K562 (cell line): ENCODE data around the gene DPYSL3. TPM values are rescaled to one million over a fixed set of nuclear protein-coding genes. Genes with fewer than 3 reads are reported as not detected.

Experiments
- ATAC-seq: fragments of 200-7000 bp; cut with Tn5 transposase; 3 replicates; pipeline ENCODE4 v1.9.1; 2020; ENCODE audit warnings: moderate library complexity
- BruUV-seq: library from RNA; stranded (reverse); fragments of 400-500 nt; replicated peaks from 2 replicates; lab custom pipeline; 2021; lab: Mats Ljungman, UMichigan
- CTCF ChIA-PET: fragments of 300-600 bp; formaldehyde crosslinking; extraction: SDS; loops from one replicate; lab custom pipeline; 2021; ENCODE audit warnings: low intra/inter-chr PET ratio; lab: Yijun Ruan, JAX
- POLR2A ChIA-PET: fragments of 300-600, 350-650 bp; sonication (Branson Sonifier 250); formaldehyde crosslinking; extraction: SDS; loops from one replicate; lab custom pipeline; 2021; ENCODE audit warnings: antibody characterized with exemption, inconsistent platforms; lab: Yijun Ruan, JAX
- DNase-seq, 4 experiments: peaks; one replicate each; pipeline versions ENCODE4 v3.0.0 to v3.0.0-alpha.2; 2011 to 2018; ENCODE audit warnings: low spot score in 3 of 4, mixed read lengths in 3 of 4; ENCODE audit errors: extremely low read depth in 1 of 4
- FAIRE-seq: peaks from 2 replicates; lab custom pipeline; 2011; peaks lifted over from hg19 to GRCh38; lab: Jason Lieb, UNC
- H2AFZ ChIP-seq: 2 replicates; pipeline ENCODE4 v1.6.0; 2011; ENCODE audit warnings: low read depth, low read length, control low read depth, inconsistent platforms
- H3K27ac ChIP-seq: fragments of 200-600 bp; 3 replicates; pipeline ENCODE4 v1.8.0; 2011; ENCODE audit warnings: low read depth, mild to moderate bottlenecking, control low read depth, inconsistent platforms, low read length, moderate library complexity, mixed read lengths; ENCODE audit errors: extremely low read depth
- H3K27me3 ChIP-seq, 2 experiments: fragments of 300-600 bp in 1 of 2; 2 replicates in 1 of 2; 3 replicates in 1 of 2; pipeline versions ENCODE4 v1.6.0 to v1.8.0; 2011; ENCODE audit warnings: inconsistent platforms in 2 of 2, low read length in 2 of 2, mild to moderate bottlenecking in 1 of 2, mixed read lengths in 1 of 2, moderate library complexity in 1 of 2; ENCODE audit not compliant: control insufficient read depth in 2 of 2, insufficient read depth in 2 of 2
- H3K36me3 ChIP-seq: fragments of 300-600 bp; 3 replicates; pipeline ENCODE4 v1.8.0; 2011; ENCODE audit warnings: mild to moderate bottlenecking, low read length, inconsistent platforms; ENCODE audit not compliant: control insufficient read depth, insufficient read depth
- H3K4me1 ChIP-seq, 2 experiments: fragments of 200-600 bp in 1 of 2; replicated peaks in 1 of 2; 2 replicates in 1 of 2; 3 replicates in 1 of 2; pipeline versions ENCODE4 v1.5.1 to v1.8.0; 2011; ENCODE audit warnings: inconsistent platforms in 2 of 2, low read length in 2 of 2, mild to moderate bottlenecking in 1 of 2, mixed read lengths in 1 of 2, moderate library complexity in 1 of 2; ENCODE audit not compliant: control insufficient read depth in 2 of 2, insufficient read depth in 2 of 2
- H3K4me2 ChIP-seq: 2 replicates; pipeline ENCODE4 v1.6.1; 2011; ENCODE audit warnings: low read length, control low read depth, inconsistent platforms, mixed read lengths; ENCODE audit not compliant: insufficient read depth
- H3K4me3 ChIP-seq: fragments of 200-600 bp; sonication (generic), shearing (Covaris generic); 2 replicates; pipeline ENCODE4 v1.5.1; 2016; ENCODE audit warnings: control low read depth, inconsistent platforms
- H3K79me2 ChIP-seq: fragments of 200-600 bp; 3 replicates; pipeline ENCODE4 v1.8.0; 2011; ENCODE audit warnings: low read length, inconsistent platforms; ENCODE audit not compliant: control insufficient read depth, insufficient read depth
- H3K9ac ChIP-seq, 2 experiments: 2 replicates each; pipeline versions ENCODE4 v1.6.0 to v1.6.1; 2011; ENCODE audit warnings: low read depth in 2 of 2, low read length in 2 of 2, control low read depth in 1 of 2, inconsistent platforms in 1 of 2, mild to moderate bottlenecking in 1 of 2, mixed read lengths in 1 of 2; ENCODE audit not compliant: insufficient read depth in 1 of 2
- H3K9me1 ChIP-seq: one replicate; pipeline ENCODE4 v1.6.0; 2011; ENCODE audit warnings: inconsistent platforms, mild to moderate bottlenecking, low read length, moderate library complexity; ENCODE audit not compliant: control insufficient read depth, insufficient read depth
- H3K9me3 ChIP-seq: replicated peaks from 2 replicates; pipeline ENCODE4 v1.5.1; 2011; ENCODE audit warnings: low read depth, low read length, inconsistent platforms; ENCODE audit not compliant: control insufficient read depth, insufficient read depth
- H4K20me1 ChIP-seq: replicated peaks from 2 replicates; pipeline ENCODE4 v1.6.1; 2011; ENCODE audit warnings: low read length, inconsistent platforms, mixed read lengths; ENCODE audit not compliant: control insufficient read depth, insufficient read depth
- CHD1 ChIP-seq: fragments of 200-600 bp; sonication (generic); IDR thresholded peaks from one replicate; pipeline ENCODE4 v1.6.1; 2012; ENCODE audit warnings: mild to moderate bottlenecking, moderate library complexity, low read length, inconsistent platforms
- CHD2 ChIP-seq: IDR thresholded peaks from 2 replicates; pipeline ENCODE4 v1.6.1; 2011; ENCODE audit warnings: low read depth, low read length
- MTA2 ChIP-seq: fragments of 450-650 bp; IDR thresholded peaks from 2 replicates; pipeline ENCODE4 v1.6.1; 2016; ENCODE audit warnings: low read depth
- NCOR1 ChIP-seq: fragments of 450-650 bp; IDR thresholded peaks from 2 replicates; pipeline ENCODE4 v1.6.1; 2016; ENCODE audit warnings: mild to moderate bottlenecking, moderate library complexity
- ZFP36 ChIP-seq: fragments of 150-350 bp; IDR thresholded peaks from 2 replicates; pipeline ENCODE4 v1.6.1; 2018; ENCODE audit warnings: low read length, low read depth; ENCODE audit not compliant: partially characterized antibody
- WGBS: fragments of 100-300 bp; shearing (Covaris generic); methylation state at CpG from one replicate; pipeline ENCODE4 v1.1.6; 2016; ENCODE audit warnings: low coverage, mixed read lengths; ENCODE audit not compliant: insufficient coverage; ENCODE audit errors: missing lambda C conversion rate; 5-methylcytosine and 5-hydroxymethylcytosine counted together
- in situ Hi-C: fragments of 300-500 bp; cut with MboI; formaldehyde crosslinking; loops from 4 replicates; pipeline ENCODE4 v1.15.0; 2018; ENCODE audit warnings: inconsistent platforms, mixed read lengths
- intact Hi-C: fragments of 100-400 bp; cut with micrococcal nuclease; formaldehyde crosslinking; loops from 2 replicates; pipeline ENCODE4 v1.14.2; 2022
- polyA plus RNA-seq, 8 experiments: library from polyadenylated mRNA; depleted of rRNA in 4 of 8; stranded (reverse) in 5 of 8; unstranded in 3 of 8; fragments of >200 nt; fragmentation: Nextera tagmentation in 2 of 8; fragmentation: Illumina TruSeq in 1 of 8; extraction: Ambion mirVana in 2 of 8; extraction: Trizol in 1 of 8; gene quantifications; 2 replicates each; pipeline versions ENCODE4 v1.2.1 to v1.2.3, GENCODE V29; 2011 to 2014; ENCODE audit warnings: inconsistent platforms in 1 of 8, missing spikeins in 1 of 8
- total RNA-seq, 7 experiments: library from RNA; depleted of rRNA in 6 of 7; stranded (reverse); fragments of >200 nt in 6 of 7; fragmentation: Illumina TruSeq in 2 of 7; extraction: Trizol in 2 of 7; gene quantifications; 2 replicates each; pipeline versions ENCODE4 v1.2.1 to v1.2.3, GENCODE V29; 2011 to 2021; ENCODE audit warnings: low replicate concordance in 1 of 7
- TF ChIP-seq, protein P1 (sequence below): fragments of 450-650 bp; formaldehyde crosslinking; IDR thresholded peaks from 2 replicates; pipeline ENCODE4 v1.4.0; 2022; ENCODE audit warnings: mild to moderate bottlenecking, moderate library complexity
- TF ChIP-seq, protein P2 (sequence below), 3 experiments: fragments of 200-800 bp in 1 of 3; fragments of 250-450 bp in 1 of 3; fragments of 450-650 bp in 1 of 3; sonication (Bioruptor Pico) in 1 of 3; sonication (Bioruptor generic) in 1 of 3; formaldehyde crosslinking in 1 of 3; IDR thresholded peaks; 2 replicates each; pipeline versions ENCODE4 v1.6.1 to v1.8.0; 2016 to 2022; ENCODE audit warnings: mild to moderate bottlenecking in 2 of 3, missing genetic modification characterization in 2 of 3, missing compliant biosample characterization in 1 of 3, moderate library complexity in 1 of 3
- TF ChIP-seq, protein P3 (sequence below), 2 experiments: fragments of 450-650 bp; IDR thresholded peaks; 2 replicates each; pipeline ENCODE4 v1.6.1; 2016; ENCODE audit warnings: mild to moderate bottlenecking in 2 of 2, borderline replicate concordance in 1 of 2, low read depth in 1 of 2, moderate library complexity in 1 of 2

The DPYSL3 gene
- total and polyA plus RNA-seq, 9 of the 15 experiments (the other 6 are each of a cell fraction or from before 2014, with no cell fraction given), result 0.07 to 0.55 TPM; not detected in 7

GRCh38 chr5:147437161-147437596, 72.7 kb downstream of the DPYSL3 start:
- FAIRE-seq (no peak), DNase-seq (no peak), ATAC-seq (no peak)
- in situ Hi-C loops, result no loop called here
- ChIA-PET POLR2A (no interaction called here), CTCF (no interaction called here)
- no peak overlapping the region for H3K9ac ChIP-seq
- intact Hi-C loops, result no loop called here
- H3K27me3 ChIP-seq, result no peaks in the 10 kb centered on the region
- H3K9me3 ChIP-seq, result no peaks in the 10 kb centered on the region
- H3K36me3 ChIP-seq, result no peaks in the 10 kb centered on the region
- WGBS, result 0% methylated on average over 6 of the region's 6 CpGs
- no peak overlapping the region for H3K4me3 ChIP-seq
- H3K9me1 ChIP-seq, result no peaks in the 10 kb centered on the region
- no peaks in the 10 kb centered on the region for H4K20me1 ChIP-seq
- no peaks in the 10 kb centered on the region for H3K79me2 ChIP-seq
- no peak overlapping the region for H3K4me2 ChIP-seq
- no peak overlapping the region for H2AFZ ChIP-seq
- BruUV-seq, result no TSS peak
- H3K4me1 ChIP-seq, result no peaks in the 10 kb centered on the region
- no peak overlapping the region for H3K27ac ChIP-seq
- TF ChIP-seq, protein P1, sequence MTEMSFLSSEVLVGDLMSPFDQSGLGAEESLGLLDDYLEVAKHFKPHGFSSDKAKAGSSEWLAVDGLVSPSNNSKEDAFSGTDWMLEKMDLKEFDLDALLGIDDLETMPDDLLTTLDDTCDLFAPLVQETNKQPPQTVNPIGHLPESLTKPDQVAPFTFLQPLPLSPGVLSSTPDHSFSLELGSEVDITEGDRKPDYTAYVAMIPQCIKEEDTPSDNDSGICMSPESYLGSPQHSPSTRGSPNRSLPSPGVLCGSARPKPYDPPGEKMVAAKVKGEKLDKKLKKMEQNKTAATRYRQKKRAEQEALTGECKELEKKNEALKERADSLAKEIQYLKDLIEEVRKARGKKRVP (CRISPR knock-in tag), result no peak
- no peak for TF ChIP-seq CHD1
- TF ChIP-seq, protein P2, sequence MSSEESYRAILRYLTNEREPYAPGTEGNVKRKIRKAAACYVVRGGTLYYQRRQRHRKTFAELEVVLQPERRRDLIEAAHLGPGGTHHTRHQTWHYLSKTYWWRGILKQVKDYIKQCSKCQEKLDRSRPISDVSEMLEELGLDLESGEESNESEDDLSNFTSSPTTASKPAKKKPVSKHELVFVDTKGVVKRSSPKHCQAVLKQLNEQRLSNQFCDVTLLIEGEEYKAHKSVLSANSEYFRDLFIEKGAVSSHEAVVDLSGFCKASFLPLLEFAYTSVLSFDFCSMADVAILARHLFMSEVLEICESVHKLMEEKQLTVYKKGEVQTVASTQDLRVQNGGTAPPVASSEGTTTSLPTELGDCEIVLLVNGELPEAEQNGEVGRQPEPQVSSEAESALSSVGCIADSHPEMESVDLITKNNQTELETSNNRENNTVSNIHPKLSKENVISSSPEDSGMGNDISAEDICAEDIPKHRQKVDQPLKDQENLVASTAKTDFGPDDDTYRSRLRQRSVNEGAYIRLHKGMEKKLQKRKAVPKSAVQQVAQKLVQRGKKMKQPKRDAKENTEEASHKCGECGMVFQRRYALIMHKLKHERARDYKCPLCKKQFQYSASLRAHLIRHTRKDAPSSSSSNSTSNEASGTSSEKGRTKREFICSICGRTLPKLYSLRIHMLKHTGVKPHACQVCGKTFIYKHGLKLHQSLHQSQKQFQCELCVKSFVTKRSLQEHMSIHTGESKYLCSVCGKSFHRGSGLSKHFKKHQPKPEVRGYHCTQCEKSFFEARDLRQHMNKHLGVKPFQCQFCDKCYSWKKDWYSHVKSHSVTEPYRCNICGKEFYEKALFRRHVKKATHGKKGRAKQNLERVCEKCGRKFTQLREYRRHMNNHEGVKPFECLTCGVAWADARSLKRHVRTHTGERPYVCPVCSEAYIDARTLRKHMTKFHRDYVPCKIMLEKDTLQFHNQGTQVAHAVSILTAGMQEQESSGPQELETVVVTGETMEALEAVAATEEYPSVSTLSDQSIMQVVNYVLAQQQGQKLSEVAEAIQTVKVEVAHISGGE (CRISPR knock-in tag; IDR thresholded peaks at IDR 0.05), result no peak
- no peak for TF ChIP-seq CHD2
- TF ChIP-seq, protein P3, sequence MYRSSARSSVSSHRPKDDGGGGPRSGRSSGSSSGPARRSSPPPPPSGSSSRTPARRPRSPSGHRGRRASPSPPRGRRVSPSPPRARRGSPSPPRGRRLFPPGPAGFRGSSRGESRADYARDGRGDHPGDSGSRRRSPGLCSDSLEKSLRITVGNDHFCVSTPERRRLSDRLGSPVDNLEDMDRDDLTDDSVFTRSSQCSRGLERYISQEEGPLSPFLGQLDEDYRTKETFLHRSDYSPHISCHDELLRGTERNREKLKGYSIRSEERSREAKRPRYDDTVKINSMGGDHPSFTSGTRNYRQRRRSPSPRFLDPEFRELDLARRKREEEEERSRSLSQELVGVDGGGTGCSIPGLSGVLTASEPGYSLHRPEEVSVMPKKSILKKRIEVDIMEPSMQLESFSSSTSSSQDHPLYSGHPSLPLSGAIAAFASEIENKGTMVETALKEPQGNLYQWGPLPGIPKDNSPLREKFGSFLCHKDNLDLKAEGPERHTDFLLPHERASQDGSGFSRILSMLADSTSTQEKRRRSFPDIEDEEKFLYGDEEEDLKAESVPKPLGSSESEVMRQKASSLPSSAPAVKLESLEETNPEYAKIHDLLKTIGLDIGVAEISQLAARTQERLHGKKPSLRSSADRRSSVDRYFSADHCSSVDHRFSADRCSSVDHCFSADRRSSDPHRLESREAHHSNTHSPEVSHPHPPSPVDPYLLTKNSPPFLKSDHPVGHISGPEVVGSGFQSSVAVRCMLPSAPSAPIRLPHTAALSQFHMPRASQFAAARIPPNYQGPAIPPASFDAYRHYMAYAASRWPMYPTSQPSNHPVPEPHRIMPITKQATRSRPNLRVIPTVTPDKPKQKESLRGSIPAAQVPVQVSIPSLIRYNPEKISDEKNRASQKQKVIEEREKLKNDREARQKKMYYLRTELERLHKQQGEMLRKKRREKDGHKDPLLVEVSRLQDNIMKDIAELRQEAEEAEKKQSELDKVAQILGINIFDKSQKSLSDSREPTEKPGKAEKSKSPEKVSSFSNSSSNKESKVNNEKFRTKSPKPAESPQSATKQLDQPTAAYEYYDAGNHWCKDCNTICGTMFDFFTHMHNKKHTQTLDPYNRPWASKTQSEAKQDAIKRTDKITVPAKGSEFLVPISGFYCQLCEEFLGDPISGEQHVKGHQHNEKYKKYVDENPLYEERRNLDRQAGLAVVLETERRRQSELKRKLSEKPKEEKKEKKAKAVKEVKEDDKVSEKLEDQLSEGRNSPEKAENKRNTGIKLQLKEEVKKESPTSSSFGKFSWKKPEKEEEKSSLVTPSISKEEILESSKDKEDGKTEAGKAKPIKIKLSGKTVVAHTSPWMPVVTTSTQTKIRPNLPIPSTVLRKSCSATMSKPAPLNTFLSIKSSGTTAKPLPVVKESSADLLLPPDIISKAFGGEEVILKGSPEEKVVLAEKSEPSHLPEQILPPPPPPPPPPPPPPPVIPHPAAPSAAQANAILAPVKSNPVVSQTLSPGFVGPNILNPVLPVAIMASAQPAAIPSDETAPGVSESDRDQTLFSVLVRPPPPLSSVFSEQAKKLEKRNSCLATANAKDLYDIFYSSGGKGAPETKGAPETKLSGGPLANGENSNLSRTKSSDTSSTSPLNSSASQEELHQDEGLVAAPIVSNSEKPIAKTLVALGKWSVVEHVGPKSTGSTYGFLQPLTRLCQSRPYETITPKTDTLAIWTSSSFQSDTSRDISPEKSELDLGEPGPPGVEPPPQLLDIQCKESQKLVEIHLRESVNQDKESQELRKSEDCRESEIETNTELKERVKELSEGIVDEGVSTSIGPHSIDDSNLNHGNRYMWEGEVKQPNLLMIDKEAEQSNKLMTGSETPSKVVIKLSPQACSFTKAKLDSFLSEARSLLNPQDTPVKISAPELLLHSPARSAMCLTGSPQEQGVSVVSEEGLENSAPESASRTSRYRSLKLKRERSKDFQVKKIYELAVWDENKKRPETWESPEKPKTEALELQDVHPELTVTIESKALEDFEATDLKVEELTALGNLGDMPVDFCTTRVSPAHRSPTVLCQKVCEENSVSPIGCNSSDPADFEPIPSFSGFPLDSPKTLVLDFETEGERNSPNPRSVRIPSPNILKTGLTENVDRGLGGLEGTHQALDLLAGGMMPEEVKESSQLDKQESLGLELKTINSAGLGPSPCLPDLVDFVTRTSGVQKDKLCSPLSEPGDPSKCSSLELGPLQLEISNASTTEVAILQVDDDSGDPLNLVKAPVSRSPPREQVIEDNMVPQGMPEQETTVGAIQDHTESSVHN (IDR thresholded peaks at IDR 0.05; ENCODE audit: borderline replicate concordance in 1 of 2, low read depth in 1 of 2), result no peak
- no peak for TF ChIP-seq ZFP36
- no peak for TF ChIP-seq MTA2
- no peak for TF ChIP-seq NCOR1
